GM18517 (cell line): ENCODE measurements around the gene UBN1.
"Not testable (repeated sequence)": the region's sequence is repeated elsewhere in the genome, so short reads cannot be mapped to it uniquely, and the experiment has no call there.

Experiments
- ATAC-seq: cut with Tn5 transposase; IDR thresholded peaks from one replicate; pipeline ENCODE4 v1.9.1; 2021; ENCODE audit warnings: mild to moderate bottlenecking, moderate library complexity; ENCODE audit not compliant: unreplicated experiment

Gene UBN1

DNA sequence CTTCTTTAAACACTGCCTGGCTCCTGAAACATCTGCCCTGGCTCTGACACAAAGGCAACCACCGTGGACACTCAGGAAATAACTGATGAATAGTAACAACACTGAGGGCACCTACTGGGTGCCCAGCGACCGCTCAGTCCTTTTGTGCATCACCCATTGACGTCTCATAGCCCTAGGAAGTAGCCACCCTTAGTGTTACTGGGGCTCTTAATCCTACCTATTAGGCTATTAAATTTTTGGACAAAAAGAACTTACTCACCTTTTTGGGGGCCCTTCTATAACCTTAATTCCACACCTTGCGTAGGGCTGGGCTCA lies 78.0 kb downstream of the UBN1 start:
- ATAC-seq = no peak

DNA sequence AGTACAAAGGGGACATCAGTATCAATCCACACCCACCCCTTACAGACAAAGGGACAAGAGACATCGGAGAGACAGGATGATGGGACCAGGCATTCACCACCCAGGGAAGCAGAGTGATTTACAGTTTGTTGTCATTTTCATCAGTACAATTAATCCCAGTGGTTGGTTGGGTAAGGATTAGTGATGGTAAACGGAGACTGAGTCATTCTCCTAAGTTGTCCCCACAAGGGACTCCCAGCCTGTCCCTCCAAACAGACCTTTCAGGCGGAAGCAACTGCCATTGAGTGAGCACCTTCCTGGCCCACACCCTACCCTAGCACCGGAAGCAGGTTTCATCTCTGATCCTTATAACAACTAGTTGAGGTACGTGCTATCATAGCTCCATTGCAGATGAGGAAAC lies 78.5 kb downstream of the UBN1 start:
- no peak for ATAC-seq

DNA sequence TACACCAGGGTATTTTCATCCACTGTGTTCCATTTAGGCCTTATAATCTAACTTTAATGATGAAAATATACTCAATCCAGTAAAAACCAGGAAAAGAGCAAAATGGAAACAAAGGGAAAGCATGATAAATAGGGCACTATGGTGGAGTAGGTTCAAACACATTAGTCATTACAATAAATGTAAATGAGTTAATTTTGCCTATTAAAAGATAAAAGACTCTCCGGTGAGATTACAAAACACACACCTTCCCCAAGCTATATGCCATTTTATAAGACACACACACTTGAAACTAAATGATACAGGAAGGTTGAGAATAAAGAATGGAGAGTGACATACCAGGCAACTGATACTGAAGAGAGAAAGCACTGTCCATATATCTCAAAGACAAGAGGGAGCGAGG lies 79.6 kb downstream of the UBN1 start:
- no peak for ATAC-seq

DNA sequence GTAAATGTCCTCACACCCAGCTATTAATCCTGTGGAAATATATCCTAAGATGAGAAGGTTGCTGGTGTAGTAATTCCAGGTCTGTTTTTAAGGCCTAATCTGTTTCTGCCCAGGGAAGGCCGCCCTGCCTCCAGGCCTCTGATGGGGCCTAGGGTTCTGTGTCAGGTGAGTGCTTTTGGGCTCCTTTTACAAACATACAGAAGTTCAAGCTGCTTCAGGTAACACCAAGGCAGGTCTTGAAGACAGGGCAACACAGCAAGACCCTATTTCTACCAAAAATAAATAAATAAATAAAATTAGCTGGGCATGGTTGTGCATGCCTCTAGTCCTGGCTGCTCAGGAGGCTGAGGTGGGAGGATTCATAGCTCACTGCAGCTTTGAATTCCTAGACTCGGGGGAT lies 80.4 kb downstream of the UBN1 start:
- ATAC-seq = no peak

DNA sequence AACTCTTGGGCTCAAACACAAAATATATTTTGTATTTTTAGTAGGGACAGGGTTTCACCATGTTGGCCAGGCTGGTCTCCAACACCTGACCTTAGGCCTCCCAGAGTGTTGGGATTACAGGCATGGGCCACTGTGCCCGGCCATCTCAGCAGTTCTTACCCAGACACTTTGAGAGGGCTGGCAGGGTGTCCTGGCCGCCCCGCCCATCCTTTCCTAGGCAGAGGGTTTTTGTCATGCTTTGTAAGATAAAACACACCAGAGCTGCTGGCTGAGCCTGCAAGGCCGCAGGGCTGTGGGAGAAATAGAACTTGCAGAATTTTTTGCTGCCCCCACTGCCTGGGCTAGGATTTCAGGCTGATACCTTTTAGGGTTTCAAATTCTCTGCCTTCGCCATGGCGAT lies 80.9 kb downstream of the UBN1 start:
- ATAC-seq = no peak

DNA sequence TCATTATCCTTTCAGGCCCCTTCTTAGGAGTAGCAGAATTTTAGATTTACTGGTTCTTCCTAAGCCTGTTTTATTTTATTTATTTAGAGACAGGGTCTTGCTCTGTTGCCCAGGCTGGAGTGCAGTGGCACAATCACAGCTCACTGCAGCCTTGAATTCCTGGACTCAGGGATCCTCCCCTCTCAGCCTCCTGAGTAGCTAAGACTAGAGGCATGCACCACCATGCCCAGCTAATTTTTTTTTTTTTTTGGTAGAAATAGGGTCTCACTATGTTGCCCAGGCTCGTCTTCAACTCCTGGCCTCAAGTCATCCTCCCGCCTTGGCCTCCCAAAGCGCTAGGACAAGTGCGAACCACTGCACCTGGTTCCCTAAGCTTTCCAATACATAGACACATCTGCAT lies 82.3 kb downstream of the UBN1 start:
- ATAC-seq = not testable (repeated sequence)

DNA sequence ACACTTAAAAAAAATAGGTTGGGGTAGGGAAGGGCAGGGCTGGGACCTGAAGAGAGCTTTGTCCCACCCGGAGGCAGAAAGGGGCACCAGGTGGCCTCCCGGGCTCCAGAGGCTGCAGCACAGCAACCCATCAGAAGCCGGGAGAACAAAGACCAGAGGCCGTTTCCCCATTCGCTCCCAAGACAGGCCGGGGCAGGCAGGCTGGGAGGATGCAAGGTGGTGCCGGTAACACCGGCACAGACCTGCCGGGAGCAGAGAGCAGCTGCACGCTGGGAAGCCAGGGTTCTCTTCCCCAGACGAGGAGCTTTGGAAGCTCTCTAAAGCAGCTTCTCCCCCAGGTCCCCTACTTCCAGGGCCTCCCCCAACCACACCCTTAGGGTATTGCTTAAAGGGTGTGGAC lies 84.1 kb downstream of the UBN1 start:
- ATAC-seq = no peak
